Measurements from ENCODE around the gene PERCC1.

DNA sequence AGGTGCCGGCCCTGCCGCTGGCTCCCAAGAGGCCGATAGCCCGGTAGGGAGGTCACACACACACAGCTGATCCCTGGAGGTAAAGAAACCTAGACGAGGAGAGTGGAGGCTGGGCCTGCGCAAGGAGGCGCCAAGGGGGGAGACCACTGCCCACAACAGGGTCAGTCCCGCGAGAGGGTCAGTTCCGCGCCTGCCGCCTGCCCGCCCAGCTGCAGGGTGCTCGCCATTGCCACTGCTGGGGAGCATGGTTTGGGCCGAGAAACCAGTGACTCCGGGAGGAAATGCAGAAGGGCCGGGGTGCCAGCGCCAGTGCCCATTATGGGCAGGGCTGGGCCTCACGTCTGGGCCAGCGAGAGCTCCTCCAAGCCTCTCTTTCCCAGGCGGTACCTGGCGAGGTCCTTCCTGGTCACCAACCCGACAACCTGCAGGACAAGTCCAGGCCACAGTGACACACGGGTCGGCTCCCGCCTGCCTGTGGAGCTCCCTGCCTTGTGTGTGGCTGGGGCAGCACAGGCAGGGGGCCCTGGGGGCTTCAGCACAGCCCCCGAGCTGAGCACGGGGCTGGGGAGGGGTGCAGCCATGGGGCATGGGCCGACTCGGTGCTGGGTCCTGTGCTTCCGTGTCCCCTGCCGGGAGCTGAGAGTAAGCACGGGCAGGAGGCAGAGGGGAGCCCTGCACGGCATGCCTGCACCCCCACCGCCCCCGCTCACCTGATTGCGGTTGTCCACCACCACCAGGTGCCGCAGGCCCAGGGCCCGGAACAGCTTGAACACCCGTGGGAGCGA lies 15.6 kb downstream of the PERCC1 start:
- TF ChIP-seq CTCF (IDR thresholded peaks at IDR 0.05), result no peak
- TF ChIP-seq POLR2AphosphoS5 (IDR thresholded peaks at IDR 0.05), result no peak
- no peak for TF ChIP-seq POLR2A (IDR thresholded peaks at IDR 0.05)
- TF ChIP-seq EP300 (IDR thresholded peaks at IDR 0.05; ENCODE audit: low read depth), result no peak
